Thyroid gland (tissue), 4 donors: ENCODE measurements around the gene SPRING1. TPM values are rescaled to one million over a fixed set of nuclear protein-coding genes. Genes with fewer than 3 reads are reported as not detected.

Source experiments
- DNase-seq, 2 donors: peaks; one replicate each; pipeline ENCODE4 v3.0.0-alpha.2; 2019
- H3K27ac ChIP-seq, 3 donors: fragments of 200-600 bp; sonication (generic); 1 replicate in 2 of 3; 2 replicates in 1 of 3; pipeline ENCODE4 v1.5.1; 2016 to 2019; ENCODE audit warnings: mild to moderate bottlenecking in 1 of 3, moderate library complexity in 1 of 3
- H3K27me3 ChIP-seq: fragments of 200-600 bp; sonication (generic); one replicate; pipeline ENCODE4 v1.5.1; 2019
- H3K36me3 ChIP-seq, 2 donors: fragments of 200-600 bp; sonication (generic); one replicate each; pipeline ENCODE4 v1.5.1; 2016 to 2019
- H3K4me1 ChIP-seq, 2 donors: fragments of 200-600 bp; sonication (generic); one replicate each; pipeline ENCODE4 v1.5.1; 2017 to 2019
- H3K4me3 ChIP-seq, 3 donors: fragments of 200-600 bp; sonication (generic); replicated peaks in 1 of 3; 1 replicate in 2 of 3; 2 replicates in 1 of 3; pipeline ENCODE4 v1.5.1; 2016; ENCODE audit warnings: mild to moderate bottlenecking in 1 of 3
- H3K9me3 ChIP-seq: fragments of 200-600 bp; sonication (generic); one replicate; pipeline ENCODE4 v1.5.1; 2017
- POLR2A ChIP-seq, 2 donors: fragments of 450-650 bp; IDR thresholded peaks; one replicate each; pipeline ENCODE4 v1.6.1; 2017; ENCODE audit warnings: antibody characterized with exemption in 2 of 2, mild to moderate bottlenecking in 2 of 2, moderate library complexity in 1 of 2
- WGBS, 2 donors: methylation state at CpG; one replicate each; pipeline ENCODE4 v1.1.5; 2017; 5-methylcytosine and 5-hydroxymethylcytosine counted together
- intact Hi-C: fragments of 100-400 bp; cut with DNase I; formaldehyde crosslinking; loops from one replicate; pipeline ENCODE4 v1.15.1; 2023
- total RNA-seq, 4 donors: library from RNA; depleted of rRNA; stranded (reverse); fragments of >200 nt; gene quantifications; one replicate each; pipeline ENCODE4 v1.2.3, GENCODE V29; 2016
- TF ChIP-seq, protein P1 (sequence below), 6 experiments: fragments of 200-600 bp in 3 of 6; fragments of 450-650 bp in 3 of 6; sonication (generic) in 3 of 6; IDR thresholded peaks; one replicate each; pipeline ENCODE4 v1.5.1; 2016 to 2019; ENCODE audit warnings: antibody characterized with exemption in 6 of 6, mild to moderate bottlenecking in 2 of 6, inconsistent platforms in 1 of 6, moderate library complexity in 1 of 6

The SPRING1 gene
- total RNA-seq, 4 donors from 2014 or later: 88.0 to 163 (median 124) TPM

DNA sequence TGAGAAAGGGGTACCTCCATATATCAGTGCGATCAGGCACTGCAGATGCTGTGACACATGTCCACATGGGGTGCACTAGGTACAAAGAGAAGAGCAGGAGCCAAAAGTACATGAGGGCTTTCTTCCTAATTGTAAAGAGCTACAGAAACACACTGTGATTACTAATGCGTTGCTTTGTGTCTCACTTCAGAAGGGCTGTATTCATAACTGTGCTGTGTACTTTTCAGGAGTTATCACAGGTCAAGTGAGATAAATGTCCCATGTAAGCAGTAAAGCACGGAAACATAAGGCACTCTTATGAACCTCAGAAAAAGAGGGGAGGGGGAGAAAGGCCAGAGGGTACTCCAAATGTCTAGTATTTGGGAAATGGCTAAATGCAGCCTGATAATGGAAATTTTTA, 10.6 kb downstream of the SPRING1 start:
- DNase-seq: no peak
- Histone ChIP-seq H3K4me3 (no peak overlapping the region), H3K27me3 (no peaks in the 10 kb centered on the region), H3K27ac (peak overlapping the region; percentile 77 to 91 (median 91)), H3K4me1 (peaks cover 92% of the 10 kb centered on the region in 2 donors), H3K36me3 (peaks cover 0 to 4% of the 10 kb centered on the region in 2 donors), H3K9me3 (no peaks in the 10 kb centered on the region)
- intact Hi-C loops: no loop called here
- no peak for TF ChIP-seq POLR2A (IDR thresholded peaks at IDR 0.05)
- TF ChIP-seq, protein P1, sequence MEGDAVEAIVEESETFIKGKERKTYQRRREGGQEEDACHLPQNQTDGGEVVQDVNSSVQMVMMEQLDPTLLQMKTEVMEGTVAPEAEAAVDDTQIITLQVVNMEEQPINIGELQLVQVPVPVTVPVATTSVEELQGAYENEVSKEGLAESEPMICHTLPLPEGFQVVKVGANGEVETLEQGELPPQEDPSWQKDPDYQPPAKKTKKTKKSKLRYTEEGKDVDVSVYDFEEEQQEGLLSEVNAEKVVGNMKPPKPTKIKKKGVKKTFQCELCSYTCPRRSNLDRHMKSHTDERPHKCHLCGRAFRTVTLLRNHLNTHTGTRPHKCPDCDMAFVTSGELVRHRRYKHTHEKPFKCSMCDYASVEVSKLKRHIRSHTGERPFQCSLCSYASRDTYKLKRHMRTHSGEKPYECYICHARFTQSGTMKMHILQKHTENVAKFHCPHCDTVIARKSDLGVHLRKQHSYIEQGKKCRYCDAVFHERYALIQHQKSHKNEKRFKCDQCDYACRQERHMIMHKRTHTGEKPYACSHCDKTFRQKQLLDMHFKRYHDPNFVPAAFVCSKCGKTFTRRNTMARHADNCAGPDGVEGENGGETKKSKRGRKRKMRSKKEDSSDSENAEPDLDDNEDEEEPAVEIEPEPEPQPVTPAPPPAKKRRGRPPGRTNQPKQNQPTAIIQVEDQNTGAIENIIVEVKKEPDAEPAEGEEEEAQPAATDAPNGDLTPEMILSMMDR (IDR thresholded peaks at IDR 0.05): no peak
- WGBS, 2 donors: 22 to 38% methylated on average over 3 of the region's 3 CpGs

DNA sequence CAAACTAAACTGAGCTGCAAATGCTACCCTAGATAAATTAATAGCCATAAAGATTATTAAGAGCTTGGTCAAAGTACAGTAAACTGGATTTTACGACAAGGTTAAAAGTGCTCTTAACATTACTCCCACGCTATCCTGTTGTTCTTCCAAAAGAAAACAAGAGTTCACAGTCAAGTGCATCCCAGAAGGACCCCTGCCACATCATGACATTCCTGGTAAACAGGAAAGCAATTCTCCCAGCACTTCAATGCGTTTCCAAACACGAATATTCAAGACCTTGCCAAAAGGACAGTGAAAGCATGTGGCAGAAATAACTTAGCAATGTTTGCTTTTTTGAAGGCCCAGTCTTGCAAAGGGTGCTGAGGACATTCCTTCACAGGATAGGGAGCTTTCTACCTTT, 11.2 kb downstream of the SPRING1 start:
- Histone ChIP-seq H3K9me3 (no peaks in the 10 kb centered on the region), H3K4me1 (peaks cover 92% of the 10 kb centered on the region in 2 donors), H3K36me3 (peaks cover 0 to 7% of the 10 kb centered on the region in 2 donors), H3K27ac (peak overlapping the region; percentile 77 to 91 (median 91)), H3K27me3 (no peaks in the 10 kb centered on the region), H3K4me3 (no peak overlapping the region)
- peak in 1 of 2 donors; percentile 37 for DNase-seq
- intact Hi-C loops: no loop called here
- 5 to 19% methylated on average over 4 of the region's 4 CpGs for WGBS, 2 donors
- peak in 1 of 2 donors; percentile 6 for TF ChIP-seq POLR2A (IDR thresholded peaks at IDR 0.05)
- TF ChIP-seq, protein P1 (IDR thresholded peaks at IDR 0.05): no peak

DNA sequence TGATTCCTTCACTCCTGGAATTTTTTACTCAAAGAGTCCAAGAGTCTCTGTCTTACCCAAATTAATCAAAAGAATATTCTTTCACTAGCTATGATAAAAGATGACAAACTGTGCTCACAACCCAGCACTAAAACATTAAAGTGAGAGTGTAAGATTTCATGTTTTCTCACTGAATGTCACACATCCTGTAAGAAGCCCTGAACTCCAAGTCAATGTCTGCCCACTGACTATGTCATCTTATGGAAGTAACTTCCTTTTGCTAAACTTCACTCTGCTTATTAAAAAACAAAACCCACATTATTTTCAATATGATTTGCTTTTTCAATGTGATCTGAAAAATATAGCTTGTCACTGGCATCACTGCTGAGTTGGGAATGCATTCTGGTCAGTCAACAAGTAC, 15.6 kb downstream of the SPRING1 start:
- Histone ChIP-seq H3K27ac (peak overlapping the region; percentile 91 to 96 (median 91)), H3K4me3 (no peak overlapping the region), H3K4me1 (peaks cover 92 to 93% of the 10 kb centered on the region in 2 donors), H3K9me3 (no peaks in the 10 kb centered on the region), H3K27me3 (no peaks in the 10 kb centered on the region), H3K36me3 (peaks cover 0 to 11% of the 10 kb centered on the region in 2 donors)
- TF ChIP-seq, protein P1 (IDR thresholded peaks at IDR 0.05): no peak
- TF ChIP-seq POLR2A (IDR thresholded peaks at IDR 0.05): no peak
- DNase-seq: no peak
- intact Hi-C loops: no loop called here

- peaks cover 3 to 26% of the 10 kb centered on the region in 2 donors for H3K36me3 ChIP-seq
- no peaks in the 10 kb centered on the region for H3K9me3 ChIP-seq
- peaks cover 83 to 91% of the 10 kb centered on the region in 2 donors for H3K4me1 ChIP-seq
- WGBS, 2 donors: 55 to 60% methylated on average over 14 to 15 of the region's 15 CpGs
- DNase-seq: peak; percentile 79 to 85
- peak overlapping the region; percentile 91 to 96 (median 91) for H3K27ac ChIP-seq
- intact Hi-C loops: no loop called here
- no peak overlapping the region for H3K4me3 ChIP-seq
- peak in 1 of 2 donors; percentile 63 for TF ChIP-seq POLR2A (IDR thresholded peaks at IDR 0.05)
- TF ChIP-seq, protein P1 (IDR thresholded peaks at IDR 0.05): no peak
- no peaks in the 10 kb centered on the region for H3K27me3 ChIP-seq
Measured at GRCh38 chr12:116719731-116720528, 17.9 kb downstream of the SPRING1 start.
